MG63 (cell line): Measurements from ENCODE around the gene TGM6. TPM values are rescaled to one million over a fixed set of nuclear protein-coding genes. Genes with fewer than 3 reads are reported as not detected.

Source experiments
- DNase-seq: peaks from one replicate; pipeline ENCODE4 v3.0.0-alpha.2; 2020
- H3K27me3 ChIP-seq: fragments of 250-450 bp; sonication (Bioruptor Pico); 2 replicates; pipeline ENCODE4 v1.5.1; 2020; ENCODE audit warnings: mild to moderate bottlenecking, moderate library complexity
- H3K36me3 ChIP-seq: fragments of 250-450 bp; sonication (Bioruptor Pico); 2 replicates; pipeline ENCODE4 v1.5.1; 2020; ENCODE audit warnings: mild to moderate bottlenecking, moderate library complexity
- H3K4me3 ChIP-seq: fragments of 250-450 bp; sonication (Bioruptor Pico); 2 replicates; pipeline ENCODE4 v1.5.1; 2020; ENCODE audit warnings: mild to moderate bottlenecking, moderate library complexity
- H3K9me3 ChIP-seq: fragments of 250-450 bp; sonication (Bioruptor Pico); 2 replicates; pipeline ENCODE4 v1.5.1; 2020; ENCODE audit warnings: mild to moderate bottlenecking, moderate library complexity
- total RNA-seq: library from RNA; depleted of rRNA; stranded (reverse); fragments of >200 nt; shearing (Covaris generic); gene quantifications from 2 replicates; pipeline ENCODE4 v1.2.3, GENCODE V29; 2014; ENCODE audit warnings: low replicate concordance; rRNA removed

Gene TGM6
- total RNA-seq = not detected in 2 replicates

DNA sequence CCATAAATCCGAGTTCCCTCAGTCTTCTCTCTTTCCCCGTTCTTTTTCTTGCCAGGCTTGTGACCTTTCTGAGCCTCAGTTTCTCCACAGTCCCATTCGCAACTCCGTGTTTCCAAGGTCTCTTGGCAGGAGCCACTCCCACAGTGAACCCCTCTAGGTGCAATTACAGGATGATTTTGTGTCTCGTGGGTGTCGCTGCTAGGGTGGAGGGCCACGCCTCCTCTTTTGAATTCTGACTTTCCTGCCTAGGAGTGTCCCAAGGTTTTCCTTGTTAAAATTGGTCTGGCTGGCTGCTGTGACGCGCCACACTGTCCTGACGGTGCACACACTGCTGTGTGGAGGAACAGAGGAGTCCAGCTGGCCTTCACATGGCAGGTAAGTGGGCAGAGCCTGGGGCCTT, at the start of gene TGM6:
TSS of gene TGM6 (plus strand) at position 301 of the 400 bp plus-strand sequence. CDS start at position 369, 68 bp downstream.
- H3K27me3 ChIP-seq = no peaks in the 10 kb centered on the region

DNA sequence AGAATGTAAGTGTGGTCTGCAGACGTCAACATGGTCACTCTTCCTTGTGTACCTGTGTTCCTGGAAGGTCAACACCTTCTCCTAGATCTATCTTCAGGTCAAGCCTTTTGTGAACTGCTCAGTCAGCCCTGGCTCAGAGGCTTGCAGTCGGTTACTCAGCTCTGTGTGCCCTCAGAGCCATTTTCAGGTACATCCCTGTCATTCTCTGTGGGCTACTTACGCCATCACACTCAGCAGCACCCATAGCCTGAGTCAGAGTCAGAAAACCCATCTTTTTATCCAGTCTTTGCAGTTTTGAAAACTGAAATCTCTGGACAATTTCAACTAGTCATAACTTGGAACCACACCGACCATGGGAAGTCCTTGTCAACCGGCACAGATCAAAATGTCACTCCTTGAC, 49.6 kb upstream of the TGM6 start:
- Histone ChIP-seq H3K4me3 (no peak overlapping the region), H3K36me3 (no peaks in the 10 kb centered on the region), H3K27me3 (no peaks in the 10 kb centered on the region), H3K9me3 (no peaks in the 10 kb centered on the region)
- DNase-seq = no peak

More for the DNA sequence above, at the start of gene TGM6:
- DNase-seq = no peak
- Histone ChIP-seq H3K9me3 (no peaks in the 10 kb centered on the region), H3K36me3 (no peaks in the 10 kb centered on the region), H3K4me3 (no peak within 1 kb of the TSS)

DNA sequence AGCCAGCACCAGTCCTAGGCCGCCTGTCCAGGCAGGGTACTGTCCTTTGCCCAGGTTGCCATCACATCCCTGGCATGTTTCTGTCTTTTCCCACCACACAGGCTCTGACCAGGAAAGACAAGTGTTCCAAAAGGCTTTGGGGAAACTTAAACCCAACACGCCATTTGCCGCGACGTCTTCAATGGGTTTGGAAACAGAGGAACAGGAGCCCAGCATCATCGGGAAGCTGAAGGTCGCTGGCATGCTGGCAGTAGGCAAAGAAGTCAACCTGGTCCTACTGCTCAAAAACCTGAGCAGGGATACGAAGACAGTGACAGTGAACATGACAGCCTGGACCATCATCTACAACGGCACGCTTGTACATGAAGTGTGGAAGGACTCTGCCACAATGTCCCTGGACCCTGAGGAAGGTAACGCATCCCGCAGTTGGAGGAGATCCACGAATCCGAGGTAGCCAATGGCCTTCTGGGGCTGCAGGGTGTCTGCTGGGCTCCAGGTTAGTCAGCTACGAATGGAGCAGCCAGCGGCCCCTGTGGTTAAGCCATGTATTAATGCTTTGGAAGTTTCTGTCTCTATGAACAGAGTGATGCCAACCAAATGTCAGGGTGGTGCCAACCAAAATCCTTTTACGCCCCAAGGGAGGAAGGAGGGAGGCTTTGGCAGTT, 48.7 kb upstream of the TGM6 start:
- peak; percentile 28 for DNase-seq
- H3K9me3 ChIP-seq = no peaks in the 10 kb centered on the region
- no peaks in the 10 kb centered on the region for H3K36me3 ChIP-seq
- H3K4me3 ChIP-seq = no peak overlapping the region
- H3K27me3 ChIP-seq = no peaks in the 10 kb centered on the region

- Histone ChIP-seq H3K27me3 (no peaks in the 10 kb centered on the region), H3K36me3 (no peaks in the 10 kb centered on the region), H3K4me3 (no peak overlapping the region), H3K9me3 (no peaks in the 10 kb centered on the region)
- no peak for DNase-seq
Measured at GRCh38 chr20:2332711-2333110, 48.0 kb upstream of the TGM6 start.

GRCh38 chr20:2333821-2334220, 46.9 kb upstream of the TGM6 start:
- Histone ChIP-seq H3K27me3 (no peaks in the 10 kb centered on the region), H3K36me3 (no peaks in the 10 kb centered on the region), H3K9me3 (no peaks in the 10 kb centered on the region), H3K4me3 (no peak overlapping the region)
- no peak for DNase-seq

GRCh38 chr20:2335096-2335870, 45.4 kb upstream of the TGM6 start:
- no peaks in the 10 kb centered on the region for H3K27me3 ChIP-seq
- DNase-seq = no peak
- H3K36me3 ChIP-seq = no peaks in the 10 kb centered on the region
- no peak overlapping the region for H3K4me3 ChIP-seq
- H3K9me3 ChIP-seq = no peaks in the 10 kb centered on the region

GRCh38 chr20:2336471-2336870, 44.2 kb upstream of the TGM6 start:
- H3K4me3 ChIP-seq = no peak overlapping the region
- no peaks in the 10 kb centered on the region for H3K36me3 ChIP-seq
- no peak for DNase-seq
- no peaks in the 10 kb centered on the region for H3K9me3 ChIP-seq
- H3K27me3 ChIP-seq = no peaks in the 10 kb centered on the region

DNA sequence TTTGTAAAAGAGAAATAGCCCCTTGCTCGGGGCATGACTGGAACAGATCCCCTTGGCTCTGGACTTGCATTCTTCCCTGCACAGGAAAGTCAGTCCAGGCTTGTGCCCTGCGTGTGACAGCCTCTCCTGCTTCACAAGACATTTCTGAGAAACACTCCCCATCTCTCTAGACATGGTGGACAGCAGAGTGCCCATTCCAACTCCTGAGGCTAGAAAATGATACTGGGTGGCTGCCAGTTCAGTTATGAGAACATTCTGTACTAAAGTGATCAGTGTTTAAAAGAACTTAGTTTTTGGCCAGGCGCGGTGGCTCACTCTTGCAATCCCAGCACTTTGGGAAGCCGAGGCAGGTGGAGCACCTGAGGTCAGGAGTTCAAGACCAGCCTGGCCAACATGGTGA, 43.6 kb upstream of the TGM6 start:
- Histone ChIP-seq H3K9me3 (no peaks in the 10 kb centered on the region), H3K4me3 (no peak overlapping the region), H3K36me3 (no peaks in the 10 kb centered on the region)

GRCh38 chr20:2338411-2339066, 42.2 kb upstream of the TGM6 start:
- Histone ChIP-seq H3K27me3 (no peaks in the 10 kb centered on the region), H3K36me3 (no peaks in the 10 kb centered on the region), H3K9me3 (no peaks in the 10 kb centered on the region), H3K4me3 (no peak overlapping the region)
- no peak for DNase-seq

More for the DNA sequence above, 43.6 kb upstream of the TGM6 start:
- DNase-seq = no peak
- no peaks in the 10 kb centered on the region for H3K27me3 ChIP-seq

- Histone ChIP-seq H3K27me3 (no peaks in the 10 kb centered on the region), H3K4me3 (no peak overlapping the region), H3K9me3 (no peaks in the 10 kb centered on the region), H3K36me3 (no peaks in the 10 kb centered on the region)
- no peak for DNase-seq
Measured at GRCh38 chr20:2340136-2340535, 40.6 kb upstream of the TGM6 start.

DNA sequence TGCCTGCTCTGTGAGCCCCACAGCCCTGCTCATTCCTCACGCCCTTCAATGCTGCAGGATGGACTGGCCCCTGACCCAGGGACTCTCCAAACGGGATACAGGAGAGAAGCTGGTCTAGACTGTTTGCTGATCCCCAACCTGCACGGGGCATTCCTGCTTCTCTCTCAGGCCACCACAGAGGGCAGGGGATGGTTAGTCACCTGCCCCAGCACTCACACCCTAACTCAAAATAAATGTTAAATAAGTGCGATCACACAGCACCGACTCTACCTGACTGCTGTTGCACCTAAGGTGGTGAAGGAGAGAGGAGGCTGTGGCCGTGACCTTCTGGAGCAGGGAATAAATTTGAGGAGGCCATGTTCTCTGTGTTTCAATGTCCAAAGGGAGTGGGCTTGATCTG, 39.9 kb upstream of the TGM6 start:
- Histone ChIP-seq H3K9me3 (no peaks in the 10 kb centered on the region), H3K27me3 (no peaks in the 10 kb centered on the region), H3K4me3 (no peak overlapping the region), H3K36me3 (no peaks in the 10 kb centered on the region)
- no peak for DNase-seq

DNA sequence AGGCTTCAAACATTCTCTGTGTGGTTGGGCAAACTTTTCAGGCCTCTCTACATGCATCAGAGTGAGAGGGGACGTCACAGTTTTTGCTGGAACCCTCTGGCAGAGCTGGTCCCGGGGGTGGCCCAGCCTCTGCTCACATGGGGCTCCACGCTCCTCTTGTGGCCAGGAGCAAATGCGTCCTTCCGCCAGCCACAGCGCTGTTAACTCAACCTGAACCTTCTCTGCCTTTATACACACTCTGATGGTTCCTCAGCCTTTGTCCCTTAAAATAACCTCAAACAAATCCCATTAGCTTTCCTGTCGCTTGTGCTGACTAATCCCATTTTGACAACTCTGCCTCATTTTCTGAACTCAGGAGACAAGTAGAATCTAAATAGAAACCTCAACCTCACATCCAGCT, 39.4 kb upstream of the TGM6 start:
- Histone ChIP-seq H3K9me3 (no peaks in the 10 kb centered on the region), H3K36me3 (no peaks in the 10 kb centered on the region), H3K4me3 (no peak overlapping the region), H3K27me3 (no peaks in the 10 kb centered on the region)
- DNase-seq = no peak

DNA sequence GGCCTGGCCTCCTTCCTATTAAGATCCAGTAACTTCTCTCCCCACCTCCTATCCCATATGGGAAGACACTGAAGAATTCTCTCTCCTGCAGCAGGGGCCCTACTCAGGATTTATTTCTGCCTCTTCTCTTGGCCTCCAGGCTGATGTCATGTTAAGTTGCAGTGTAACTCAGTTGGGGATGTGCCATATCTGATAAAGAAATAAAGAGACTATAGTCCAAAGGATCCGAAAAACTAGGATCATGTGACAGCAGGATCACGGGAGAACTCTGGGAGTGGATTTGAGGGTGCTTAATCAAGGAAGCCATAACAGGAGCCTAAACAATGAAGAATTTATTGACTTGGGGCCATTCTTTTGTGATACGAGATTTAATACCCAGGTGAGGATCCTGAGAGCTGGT, 38.5 kb upstream of the TGM6 start:
- Histone ChIP-seq H3K4me3 (no peak overlapping the region), H3K36me3 (no peaks in the 10 kb centered on the region), H3K27me3 (no peaks in the 10 kb centered on the region), H3K9me3 (no peaks in the 10 kb centered on the region)
- DNase-seq = no peak

- Histone ChIP-seq H3K4me3 (no peak overlapping the region), H3K36me3 (no peaks in the 10 kb centered on the region), H3K27me3 (no peaks in the 10 kb centered on the region), H3K9me3 (no peaks in the 10 kb centered on the region)
- no peak for DNase-seq
Measured at GRCh38 chr20:2346188-2346587, 34.5 kb upstream of the TGM6 start.

- DNase-seq = no peak
- no peaks in the 10 kb centered on the region for H3K36me3 ChIP-seq
- H3K9me3 ChIP-seq = no peaks in the 10 kb centered on the region
- H3K4me3 ChIP-seq = no peak overlapping the region
- H3K27me3 ChIP-seq = no peaks in the 10 kb centered on the region
Measured at GRCh38 chr20:2348336-2348735, 32.4 kb upstream of the TGM6 start.

GRCh38 chr20:2349801-2350200, 30.9 kb upstream of the TGM6 start:
- H3K9me3 ChIP-seq = no peaks in the 10 kb centered on the region
- H3K36me3 ChIP-seq = no peaks in the 10 kb centered on the region
- H3K27me3 ChIP-seq = no peaks in the 10 kb centered on the region
- no peak overlapping the region for H3K4me3 ChIP-seq
- DNase-seq = no peak

DNA sequence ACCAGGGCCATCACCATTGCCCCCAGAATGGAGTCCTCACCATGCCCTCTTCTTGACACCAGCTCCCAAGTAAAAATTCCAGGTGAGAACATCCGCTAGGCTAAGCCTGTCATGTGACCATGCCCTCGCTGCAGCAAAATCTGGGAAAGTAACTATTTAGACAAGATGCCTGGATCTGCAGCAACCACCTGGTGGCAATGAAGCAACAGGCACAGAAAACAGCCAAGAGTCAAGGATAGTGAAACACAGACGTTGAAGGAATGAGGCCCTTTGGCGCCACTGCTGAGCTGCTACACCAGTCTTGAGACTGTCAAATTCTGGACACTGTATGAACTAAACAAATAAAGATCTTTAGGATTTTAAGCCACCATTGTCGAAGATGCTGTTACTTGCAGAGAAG, 30.1 kb upstream of the TGM6 start:
- DNase-seq = no peak
- no peaks in the 10 kb centered on the region for H3K27me3 ChIP-seq
- H3K36me3 ChIP-seq = no peaks in the 10 kb centered on the region

More for the DNA sequence above, 30.1 kb upstream of the TGM6 start:
- H3K9me3 ChIP-seq = no peaks in the 10 kb centered on the region
- H3K4me3 ChIP-seq = no peak overlapping the region
